ENCODE data around the gene SLC22A2.

DNA sequence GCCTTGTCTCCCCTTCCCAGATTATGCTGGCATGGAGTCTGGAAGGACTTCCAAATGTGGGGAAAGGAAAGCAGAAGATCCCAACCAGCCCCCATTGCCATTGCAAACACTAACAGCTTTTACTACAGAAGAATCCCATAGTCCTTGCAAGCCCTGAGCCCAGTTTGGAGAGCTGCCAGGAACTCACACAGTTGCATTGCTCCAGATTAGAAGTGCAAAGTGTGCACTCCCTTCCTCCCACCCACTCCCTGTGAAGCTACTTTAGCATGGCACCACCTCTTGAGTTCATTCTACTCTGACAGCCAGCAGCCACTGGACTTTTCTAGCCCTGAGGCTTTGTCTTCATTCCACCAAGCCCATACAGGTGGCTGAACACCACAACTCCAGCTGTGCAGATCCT, 67.6 kb downstream of the SLC22A2 start:
- TF ChIP-seq, protein P1, sequence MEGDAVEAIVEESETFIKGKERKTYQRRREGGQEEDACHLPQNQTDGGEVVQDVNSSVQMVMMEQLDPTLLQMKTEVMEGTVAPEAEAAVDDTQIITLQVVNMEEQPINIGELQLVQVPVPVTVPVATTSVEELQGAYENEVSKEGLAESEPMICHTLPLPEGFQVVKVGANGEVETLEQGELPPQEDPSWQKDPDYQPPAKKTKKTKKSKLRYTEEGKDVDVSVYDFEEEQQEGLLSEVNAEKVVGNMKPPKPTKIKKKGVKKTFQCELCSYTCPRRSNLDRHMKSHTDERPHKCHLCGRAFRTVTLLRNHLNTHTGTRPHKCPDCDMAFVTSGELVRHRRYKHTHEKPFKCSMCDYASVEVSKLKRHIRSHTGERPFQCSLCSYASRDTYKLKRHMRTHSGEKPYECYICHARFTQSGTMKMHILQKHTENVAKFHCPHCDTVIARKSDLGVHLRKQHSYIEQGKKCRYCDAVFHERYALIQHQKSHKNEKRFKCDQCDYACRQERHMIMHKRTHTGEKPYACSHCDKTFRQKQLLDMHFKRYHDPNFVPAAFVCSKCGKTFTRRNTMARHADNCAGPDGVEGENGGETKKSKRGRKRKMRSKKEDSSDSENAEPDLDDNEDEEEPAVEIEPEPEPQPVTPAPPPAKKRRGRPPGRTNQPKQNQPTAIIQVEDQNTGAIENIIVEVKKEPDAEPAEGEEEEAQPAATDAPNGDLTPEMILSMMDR (IDR thresholded peaks at IDR 0.05; ENCODE audit: poor library complexity): no peak
- no peak for TF ChIP-seq EZH2 (IDR thresholded peaks at IDR 0.05; ENCODE audit: borderline replicate concordance)

Data from hepatocyte (in vitro differentiated cells).